Measurements from ENCODE around the gene KSR1.
"Not testable (repeated sequence)": the region's sequence is repeated elsewhere in the genome, so short reads cannot be mapped to it uniquely, and the experiment has no call there.

Gene KSR1

GRCh38 chr17:27646232-27646631, 190.0 kb downstream of the KSR1 start:
- no peaks in the 10 kb centered on the region for H3K4me1 ChIP-seq (ENCODE audit: control insufficient read depth, insufficient read depth, low read length)
- no peaks in the 10 kb centered on the region for H3K27me3 ChIP-seq (ENCODE audit: control insufficient read depth, insufficient read depth, low read length)
- no peaks in the 10 kb centered on the region for H3K36me3 ChIP-seq (ENCODE audit: control insufficient read depth, insufficient read depth, low read length)
- no peak overlapping the region for H3K4me3 ChIP-seq (ENCODE audit: low read depth, low read length)
- no peaks in the 10 kb centered on the region for H3K9me3 ChIP-seq (ENCODE audit: control insufficient read depth, insufficient read depth, low read length)
- H3K9ac ChIP-seq (ENCODE audit: low read depth, low read length) = no peak overlapping the region
- H3K27ac ChIP-seq (ENCODE audit: low read depth, low read length) = no peak overlapping the region

- Histone ChIP-seq H3K9me3 (ENCODE audit: control insufficient read depth, insufficient read depth, low read length) (no peaks in the 10 kb centered on the region), H3K36me3 (ENCODE audit: control insufficient read depth, insufficient read depth, low read length) (no peaks in the 10 kb centered on the region), H3K9ac (ENCODE audit: low read depth, low read length) (no peak overlapping the region), H3K4me1 (ENCODE audit: control insufficient read depth, insufficient read depth, low read length) (no peaks in the 10 kb centered on the region), H3K4me3 (ENCODE audit: low read depth, low read length) (no peak overlapping the region), H3K27ac (ENCODE audit: low read depth, low read length) (no peak overlapping the region), H3K27me3 (ENCODE audit: control insufficient read depth, insufficient read depth, low read length) (no peaks in the 10 kb centered on the region)
Measured at GRCh38 chr17:27647765-27648164, 191.5 kb downstream of the KSR1 start.

GRCh38 chr17:27649111-27649571, 192.9 kb downstream of the KSR1 start:
- H3K9me3 ChIP-seq (ENCODE audit: control insufficient read depth, insufficient read depth, low read length); H3K4me3 ChIP-seq (ENCODE audit: low read depth, low read length); H3K4me1 ChIP-seq (ENCODE audit: control insufficient read depth, insufficient read depth, low read length); H3K9ac ChIP-seq (ENCODE audit: low read depth, low read length); H3K36me3 ChIP-seq (ENCODE audit: control insufficient read depth, insufficient read depth, low read length); H3K27ac ChIP-seq (ENCODE audit: low read depth, low read length); H3K27me3 ChIP-seq (ENCODE audit: control insufficient read depth, insufficient read depth, low read length): not testable (repeated sequence)

GRCh38 chr17:27649929-27650328, 193.7 kb downstream of the KSR1 start:
- Histone ChIP-seq H3K9ac (ENCODE audit: low read depth, low read length) (no peak overlapping the region), H3K27me3 (ENCODE audit: control insufficient read depth, insufficient read depth, low read length) (no peaks in the 10 kb centered on the region), H3K9me3 (ENCODE audit: control insufficient read depth, insufficient read depth, low read length) (no peaks in the 10 kb centered on the region), H3K4me1 (ENCODE audit: control insufficient read depth, insufficient read depth, low read length) (no peaks in the 10 kb centered on the region), H3K36me3 (ENCODE audit: control insufficient read depth, insufficient read depth, low read length) (no peaks in the 10 kb centered on the region), H3K4me3 (ENCODE audit: low read depth, low read length) (no peak overlapping the region), H3K27ac (ENCODE audit: low read depth, low read length) (no peak overlapping the region)

- no peaks in the 10 kb centered on the region for H3K27me3 ChIP-seq (ENCODE audit: control insufficient read depth, insufficient read depth, low read length)
- no peaks in the 10 kb centered on the region for H3K9me3 ChIP-seq (ENCODE audit: control insufficient read depth, insufficient read depth, low read length)
- no peaks in the 10 kb centered on the region for H3K4me1 ChIP-seq (ENCODE audit: control insufficient read depth, insufficient read depth, low read length)
- H3K9ac ChIP-seq (ENCODE audit: low read depth, low read length) = no peak overlapping the region
- no peak overlapping the region for H3K27ac ChIP-seq (ENCODE audit: low read depth, low read length)
- H3K4me3 ChIP-seq (ENCODE audit: low read depth, low read length) = no peak overlapping the region
- no peaks in the 10 kb centered on the region for H3K36me3 ChIP-seq (ENCODE audit: control insufficient read depth, insufficient read depth, low read length)
Measured at GRCh38 chr17:27650836-27651235, 194.6 kb downstream of the KSR1 start.

- Histone ChIP-seq H3K9ac (ENCODE audit: low read depth, low read length) (no peak overlapping the region), H3K9me3 (ENCODE audit: control insufficient read depth, insufficient read depth, low read length) (no peaks in the 10 kb centered on the region), H3K4me3 (ENCODE audit: low read depth, low read length) (no peak overlapping the region), H3K27me3 (ENCODE audit: control insufficient read depth, insufficient read depth, low read length) (no peaks in the 10 kb centered on the region), H3K27ac (ENCODE audit: low read depth, low read length) (no peak overlapping the region), H3K36me3 (ENCODE audit: control insufficient read depth, insufficient read depth, low read length) (no peaks in the 10 kb centered on the region), H3K4me1 (ENCODE audit: control insufficient read depth, insufficient read depth, low read length) (no peaks in the 10 kb centered on the region)
Measured at GRCh38 chr17:27651411-27652345, 195.4 kb downstream of the KSR1 start.

GRCh38 chr17:27653449-27653971, 197.3 kb downstream of the KSR1 start:
- not testable (repeated sequence) for H3K9me3 ChIP-seq (ENCODE audit: control insufficient read depth, insufficient read depth, low read length); H3K36me3 ChIP-seq (ENCODE audit: control insufficient read depth, insufficient read depth, low read length); H3K27me3 ChIP-seq (ENCODE audit: control insufficient read depth, insufficient read depth, low read length); H3K4me3 ChIP-seq (ENCODE audit: low read depth, low read length); H3K4me1 ChIP-seq (ENCODE audit: control insufficient read depth, insufficient read depth, low read length); H3K9ac ChIP-seq (ENCODE audit: low read depth, low read length); H3K27ac ChIP-seq (ENCODE audit: low read depth, low read length)

- no peaks in the 10 kb centered on the region for H3K9me3 ChIP-seq (ENCODE audit: control insufficient read depth, insufficient read depth, low read length)
- H3K27me3 ChIP-seq (ENCODE audit: control insufficient read depth, insufficient read depth, low read length) = no peaks in the 10 kb centered on the region
- H3K36me3 ChIP-seq (ENCODE audit: control insufficient read depth, insufficient read depth, low read length) = no peaks in the 10 kb centered on the region
- no peak overlapping the region for H3K27ac ChIP-seq (ENCODE audit: low read depth, low read length)
- no peak overlapping the region for H3K4me3 ChIP-seq (ENCODE audit: low read depth, low read length)
- H3K9ac ChIP-seq (ENCODE audit: low read depth, low read length) = no peak overlapping the region
- H3K4me1 ChIP-seq (ENCODE audit: control insufficient read depth, insufficient read depth, low read length) = no peaks in the 10 kb centered on the region
Measured at GRCh38 chr17:27654136-27654535, 197.9 kb downstream of the KSR1 start.

- Histone ChIP-seq H3K27ac (ENCODE audit: low read depth, low read length) (no peak overlapping the region), H3K4me3 (ENCODE audit: low read depth, low read length) (no peak overlapping the region), H3K9ac (ENCODE audit: low read depth, low read length) (no peak overlapping the region), H3K4me1 (ENCODE audit: control insufficient read depth, insufficient read depth, low read length) (no peaks in the 10 kb centered on the region), H3K27me3 (ENCODE audit: control insufficient read depth, insufficient read depth, low read length) (no peaks in the 10 kb centered on the region), H3K36me3 (ENCODE audit: control insufficient read depth, insufficient read depth, low read length) (no peaks in the 10 kb centered on the region), H3K9me3 (ENCODE audit: control insufficient read depth, insufficient read depth, low read length) (no peaks in the 10 kb centered on the region)
Measured at GRCh38 chr17:27654654-27655524, 198.6 kb downstream of the KSR1 start.

GRCh38 chr17:27655525-27656111, 199.4 kb downstream of the KSR1 start:
- H3K36me3 ChIP-seq (ENCODE audit: control insufficient read depth, insufficient read depth, low read length); H3K27me3 ChIP-seq (ENCODE audit: control insufficient read depth, insufficient read depth, low read length); H3K9ac ChIP-seq (ENCODE audit: low read depth, low read length); H3K9me3 ChIP-seq (ENCODE audit: control insufficient read depth, insufficient read depth, low read length); H3K27ac ChIP-seq (ENCODE audit: low read depth, low read length); H3K4me1 ChIP-seq (ENCODE audit: control insufficient read depth, insufficient read depth, low read length); H3K4me3 ChIP-seq (ENCODE audit: low read depth, low read length): not testable (repeated sequence)

Measured in HUES48 (cell line).